Bronchial epithelial cell (primary cell): ENCODE results near the gene SCLT1. TPM values are rescaled to one million over a fixed set of nuclear protein-coding genes. Genes with fewer than 3 reads are reported as not detected.

Source experiments
- DNase-seq: peaks from one replicate; pipeline ENCODE4 v3.0.0-alpha.2; 2010; ENCODE audit warnings: low read depth
- FAIRE-seq: peaks from 2 replicates; lab custom pipeline; 2011; peaks lifted over from hg19 to GRCh38; lab: Jason Lieb, UNC
- H3K27me3 ChIP-seq: 2 replicates; pipeline ENCODE4 v1.5.1; 2011; ENCODE audit warnings: low read length; ENCODE audit not compliant: control insufficient read depth, insufficient read depth
- H3K36me3 ChIP-seq: 2 replicates; pipeline ENCODE4 v1.5.1; 2011; ENCODE audit warnings: low read length; ENCODE audit not compliant: control insufficient read depth, insufficient read depth
- H3K4me3 ChIP-seq: 2 replicates; pipeline ENCODE4 v1.5.1; 2011; ENCODE audit warnings: mild to moderate bottlenecking, low read depth, low read length, control low read depth
- CTCF ChIP-seq: IDR thresholded peaks from 2 replicates; pipeline ENCODE4 v1.5.1; 2011; ENCODE audit warnings: mild to moderate bottlenecking, moderate library complexity, low read length, control low read depth, inconsistent platforms; ENCODE audit not compliant: insufficient read depth, severe bottlenecking
- total RNA-seq: library from RNA; depleted of rRNA; stranded (reverse); fragments of >200 nt; gene quantifications from 2 replicates; pipeline ENCODE4 v1.2.1, GENCODE V29; 2014

Gene SCLT1
- total RNA-seq, 1 donor from 2014 or later = 5.3 TPM

GRCh38 chr4:129110931-129111330 lies 17.6 kb upstream of the SCLT1 start:
- H3K36me3 ChIP-seq = no peaks in the 10 kb centered on the region
- H3K4me3 ChIP-seq = no peak overlapping the region
- no peaks in the 10 kb centered on the region for H3K27me3 ChIP-seq
- DNase-seq = no peak
- no peak for FAIRE-seq
- TF ChIP-seq CTCF = no peak

DNA sequence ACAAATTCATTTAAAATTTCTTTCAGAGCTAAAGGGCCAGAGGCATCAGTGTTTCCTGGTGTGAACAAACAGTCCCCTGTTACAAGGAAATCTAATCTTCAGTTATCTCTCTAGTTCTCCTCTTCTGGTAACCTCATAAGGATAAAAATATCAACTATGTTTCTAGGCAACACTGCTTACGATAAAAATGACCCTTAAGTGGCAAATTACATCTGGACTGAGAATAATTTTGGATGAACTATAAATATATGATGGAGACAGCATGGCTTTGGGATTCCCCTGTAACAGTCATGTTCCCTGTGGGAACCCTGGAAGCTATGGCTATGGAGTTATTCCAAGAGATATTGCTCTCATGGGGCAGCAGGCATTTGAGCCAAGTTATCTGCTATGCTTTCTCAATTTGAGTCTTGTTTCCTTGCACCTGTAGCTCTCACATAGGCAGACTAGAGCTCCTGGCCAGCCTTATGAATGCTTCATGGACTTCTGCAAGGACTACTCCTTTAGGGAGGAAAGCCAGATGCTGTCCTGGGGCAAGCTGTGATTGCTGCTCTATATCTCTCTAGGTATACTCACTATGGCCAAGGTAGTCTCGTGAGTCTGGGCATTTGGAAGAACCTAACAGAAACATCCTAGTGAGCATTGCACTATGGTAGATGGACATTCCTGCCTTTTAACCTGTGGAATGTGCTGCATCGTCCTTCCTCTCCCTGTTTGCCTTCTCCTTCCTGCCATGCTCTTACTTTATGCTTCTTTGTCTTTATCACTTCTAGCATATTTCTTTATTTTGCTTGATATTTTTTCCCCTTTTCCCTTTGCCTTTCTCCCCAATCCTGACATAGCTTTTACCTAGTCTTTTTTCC lies 16.9 kb upstream of the SCLT1 start:
- peak; percentile 36 for FAIRE-seq

DNA sequence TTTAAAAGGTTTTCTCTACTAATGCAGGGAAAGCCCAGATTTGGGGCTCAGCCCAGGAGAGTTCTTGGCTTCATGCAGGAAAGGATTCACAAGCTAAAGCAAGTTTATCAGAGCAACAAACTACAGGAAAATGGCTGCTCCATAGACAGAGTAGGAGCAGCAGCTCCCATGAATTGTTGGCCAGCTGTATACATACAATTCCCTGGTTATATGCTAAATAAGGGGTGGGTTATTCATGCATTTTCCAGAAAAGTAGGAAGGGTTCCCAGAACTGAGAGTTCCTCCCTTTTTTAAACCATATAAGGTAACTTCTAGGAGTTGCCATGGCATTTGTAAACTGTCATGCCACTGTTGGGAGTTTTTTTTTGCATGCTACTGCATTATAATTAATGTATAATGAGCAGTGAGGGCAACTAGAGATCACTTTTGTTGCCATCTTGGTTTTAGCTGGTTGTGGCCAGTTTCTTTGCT lies 5.2 kb upstream of the SCLT1 start:
- no peak for FAIRE-seq
- TF ChIP-seq CTCF = no peak
- Histone ChIP-seq H3K36me3 (no peaks in the 10 kb centered on the region), H3K4me3 (no peak overlapping the region), H3K27me3 (no peaks in the 10 kb centered on the region)
- no peak for DNase-seq

More for the DNA sequence above, 16.9 kb upstream of the SCLT1 start:
- H3K27me3 ChIP-seq = no peaks in the 10 kb centered on the region
- TF ChIP-seq CTCF = no peak
- no peak overlapping the region for H3K4me3 ChIP-seq
- no peak for DNase-seq
- H3K36me3 ChIP-seq = no peaks in the 10 kb centered on the region

DNA sequence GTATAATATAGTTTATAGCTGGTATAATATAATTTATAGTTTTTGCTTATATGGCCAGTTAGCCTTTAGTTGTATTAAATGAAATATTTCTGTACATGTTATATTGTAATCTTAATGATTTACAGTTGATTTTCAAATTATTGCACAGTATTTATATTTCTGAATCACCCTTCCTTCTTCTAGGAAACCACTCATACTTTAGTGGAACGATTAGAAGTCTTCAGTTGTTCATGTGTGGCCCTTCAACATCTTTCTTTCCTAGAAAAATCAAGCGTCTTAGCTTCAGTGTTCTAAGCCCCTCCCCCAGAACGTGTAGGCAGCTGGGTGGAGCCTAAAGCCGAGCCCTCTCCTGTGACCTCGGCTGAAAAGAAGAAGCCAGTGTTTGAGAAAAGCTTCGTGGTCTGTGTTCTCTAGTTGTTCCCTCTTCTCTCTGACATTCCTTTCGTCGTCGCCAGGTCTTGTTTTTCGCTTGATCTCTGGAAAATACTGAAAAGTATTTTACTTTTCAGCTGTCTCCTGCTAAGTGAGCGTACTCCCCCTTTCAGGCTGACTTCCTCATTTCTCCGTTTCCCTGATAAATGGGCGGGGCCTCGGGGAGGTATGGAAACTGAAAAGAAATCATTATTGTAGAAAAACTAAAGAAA lies 2.6 kb upstream of the SCLT1 start, which contains the start of gene C4orf33:
C4orf33 (plus strand) TSS at position 342 of the 644 bp plus-strand sequence. CDS start 6,459 bp downstream, outside the sequence.
- Histone ChIP-seq H3K36me3 (no peaks in the 10 kb centered on the region), H3K4me3 (peak within 1 kb of the TSS; percentile 68), H3K27me3 (no peaks in the 10 kb centered on the region)
- FAIRE-seq (no peak), DNase-seq (peak; percentile 73)
- TF ChIP-seq CTCF = no peak

- DNase-seq (no peak), FAIRE-seq (no peak)
- Histone ChIP-seq H3K27me3 (no peaks in the 10 kb centered on the region), H3K36me3 (no peaks in the 10 kb centered on the region), H3K4me3 (no peak overlapping the region)
- no peak for TF ChIP-seq CTCF
These were observed 1.0 kb upstream of the SCLT1 start for GRCh38 chr4:129094347-129094746.
